ENCODE data around the gene SMYD3. TPM values are rescaled to one million over a fixed set of nuclear protein-coding genes. Genes with fewer than 3 reads are reported as not detected.

The SMYD3 gene
- total and polyA plus RNA-seq, 2 donors (not counting 1 experiment from before 2014, with no cell fraction given), result 9.7 to 37.2 TPM

GRCh38 chr1:246128494-246129069 is 378.5 kb downstream of the SMYD3 start:
- H3K9me3 ChIP-seq (ENCODE audit: control extremely low read depth in 1 of 3, control insufficient read depth in 2 of 3, insufficient read depth in 1 of 3, low read length in 2 of 3), result no peaks in the 10 kb centered on the region
- DNase-seq (no peak), ATAC-seq (ENCODE audit: low read depth) (no peak)
- H3K4me1 ChIP-seq (ENCODE audit: control insufficient read depth in 2 of 2, insufficient read depth in 2 of 2, low read length in 2 of 2), result no peaks in the 10 kb centered on the region
- no peaks in the 10 kb centered on the region for H3K4me1 Mint-ChIP-seq
- no peak overlapping the region for H3K27ac ChIP-seq (ENCODE audit: low read length in 2 of 2)
- WGBS (ENCODE audit: insufficient coverage), result 94% methylated on average over 7 of the region's 9 CpGs
- H3K79me2 ChIP-seq (ENCODE audit: control insufficient read depth, insufficient read depth, low read length), result no peaks in the 10 kb centered on the region
- H3K4me2 ChIP-seq (replicated peaks; ENCODE audit: low read depth, low read length, poor library complexity, severe bottlenecking), result no peak overlapping the region
- no peaks in the 10 kb centered on the region for H3K27me3 Mint-ChIP-seq
- no peaks in the 10 kb centered on the region for H3K36me3 ChIP-seq (replicated peaks in 1 of 2; ENCODE audit: control extremely low read depth in 1 of 2, control insufficient read depth in 1 of 2, extremely low read depth in 1 of 2, insufficient read depth in 2 of 2, low read length in 1 of 2)
- H3K4me3 Mint-ChIP-seq, result no peak overlapping the region
- no peaks in the 10 kb centered on the region for H4K20me1 ChIP-seq (ENCODE audit: control insufficient read depth, insufficient read depth, low read length, poor library complexity, severe bottlenecking)
- H2AFZ ChIP-seq (ENCODE audit: insufficient read depth, low read depth, low read length, poor library complexity, severe bottlenecking), result no peak overlapping the region
- intact Hi-C loops (cut with micrococcal nuclease), result no loop called here
- H3K9me3 Mint-ChIP-seq (ENCODE audit: insufficient read depth), result no peaks in the 10 kb centered on the region
- no peak overlapping the region for H3K9ac ChIP-seq (ENCODE audit: low read length)
- H3K4me3 ChIP-seq (ENCODE audit: control extremely low read depth in 1 of 5, extremely low read depth in 1 of 5, insufficient read depth in 1 of 5, low read depth in 2 of 5, low read length in 4 of 5), result no peak overlapping the region
- H3K27ac Mint-ChIP-seq, result no peak overlapping the region
- no peaks in the 10 kb centered on the region for H3K27me3 ChIP-seq (replicated peaks in 1 of 4; ENCODE audit: control extremely low read depth in 1 of 4, control insufficient read depth in 3 of 4, insufficient read depth in 4 of 4, low read length in 3 of 4)
- CTCF ChIA-PET, result interaction anchor here (1.4 kb wide), 1 partner anchor 12 kb away, joined by 3 read pairs; no protein-coding TSS in a partner anchor
- POLR2A ChIA-PET, result no interaction called here
- TF ChIP-seq CTCF (IDR thresholded peaks at IDR 0.05), result no peak
- TF ChIP-seq EZH2 (IDR thresholded peaks at IDR 0.05; ENCODE audit: borderline replicate concordance, insufficient read depth, low read depth, low read length, poor library complexity, severe bottlenecking), result no peak

GRCh38 chr1:246126580-246126979 is 380.5 kb downstream of the SMYD3 start:
- Mint-ChIP-seq H3K27ac (no peak overlapping the region), H3K4me1 (no peaks in the 10 kb centered on the region), H3K4me3 (no peak overlapping the region), H3K27me3 (no peaks in the 10 kb centered on the region), H3K9me3 (ENCODE audit: insufficient read depth) (no peaks in the 10 kb centered on the region)
- Histone ChIP-seq H3K9ac (ENCODE audit: low read length) (no peak overlapping the region), H3K27me3 (replicated peaks in 1 of 4; ENCODE audit: control extremely low read depth in 1 of 4, control insufficient read depth in 3 of 4, insufficient read depth in 4 of 4, low read length in 3 of 4) (no peaks in the 10 kb centered on the region), H3K4me1 (ENCODE audit: control insufficient read depth in 2 of 2, insufficient read depth in 2 of 2, low read length in 2 of 2) (no peaks in the 10 kb centered on the region), H3K27ac (ENCODE audit: low read length in 2 of 2) (no peak overlapping the region), H3K79me2 (ENCODE audit: control insufficient read depth, insufficient read depth, low read length) (no peaks in the 10 kb centered on the region), H3K4me2 (replicated peaks; ENCODE audit: low read depth, low read length, poor library complexity, severe bottlenecking) (no peak overlapping the region), H4K20me1 (ENCODE audit: control insufficient read depth, insufficient read depth, low read length, poor library complexity, severe bottlenecking) (no peaks in the 10 kb centered on the region), H3K4me3 (ENCODE audit: control extremely low read depth in 1 of 5, extremely low read depth in 1 of 5, insufficient read depth in 1 of 5, low read depth in 2 of 5, low read length in 4 of 5) (no peak overlapping the region), H3K9me3 (ENCODE audit: control extremely low read depth in 1 of 3, control insufficient read depth in 2 of 3, insufficient read depth in 1 of 3, low read length in 2 of 3) (no peaks in the 10 kb centered on the region), H3K36me3 (replicated peaks in 1 of 2; ENCODE audit: control extremely low read depth in 1 of 2, control insufficient read depth in 1 of 2, extremely low read depth in 1 of 2, insufficient read depth in 2 of 2, low read length in 1 of 2) (no peaks in the 10 kb centered on the region), H2AFZ (ENCODE audit: insufficient read depth, low read depth, low read length, poor library complexity, severe bottlenecking) (no peak overlapping the region)
- ATAC-seq (ENCODE audit: low read depth) (no peak), DNase-seq (no peak)
- POLR2A ChIA-PET, result no interaction called here
- no peak for TF ChIP-seq EZH2 (IDR thresholded peaks at IDR 0.05; ENCODE audit: borderline replicate concordance, insufficient read depth, low read depth, low read length, poor library complexity, severe bottlenecking)
- TF ChIP-seq CTCF (IDR thresholded peaks at IDR 0.05), result no peak
- intact Hi-C loops (cut with micrococcal nuclease), result no loop called here
- CTCF ChIA-PET, result no interaction called here
